Retinal pigment epithelial cell (primary cell): ENCODE measurements around the gene CLEC16A.

Experiments
- DNase-seq: peaks from one replicate; pipeline ENCODE4 v3.0.0-alpha.2; 2010; ENCODE audit warnings: low read depth
- H3K4me3 ChIP-seq: 2 replicates; pipeline ENCODE4 v1.5.1; 2011; ENCODE audit warnings: mild to moderate bottlenecking, low read length, control low read depth, moderate library complexity
- CTCF ChIP-seq: conservative IDR thresholded peaks from 2 replicates; pipeline ENCODE4 v1.5.1; 2011; ENCODE audit warnings: low read depth, low read length, control low read depth, inconsistent platforms

CLEC16A gene

GRCh38 chr16:11076259-11077018, 132.1 kb downstream of the CLEC16A start:
- no peak for DNase-seq
- no peak for TF ChIP-seq CTCF
- no peak overlapping the region for H3K4me3 ChIP-seq

- no peak for TF ChIP-seq CTCF
- H3K4me3 ChIP-seq: no peak overlapping the region
- no peak for DNase-seq
Measured at GRCh38 chr16:11078812-11079459, 134.6 kb downstream of the CLEC16A start.

GRCh38 chr16:11079652-11080187, 135.4 kb downstream of the CLEC16A start:
- no peak for DNase-seq
- no peak for TF ChIP-seq CTCF
- no peak overlapping the region for H3K4me3 ChIP-seq

GRCh38 chr16:11080327-11080967, 136.1 kb downstream of the CLEC16A start:
- TF ChIP-seq CTCF: no peak
- H3K4me3 ChIP-seq: no peak overlapping the region
- DNase-seq: no peak

- DNase-seq: no peak
- no peak for TF ChIP-seq CTCF
- no peak overlapping the region for H3K4me3 ChIP-seq
Measured at GRCh38 chr16:11080999-11081630, 136.8 kb downstream of the CLEC16A start.

- no peak for DNase-seq
- TF ChIP-seq CTCF: no peak
- H3K4me3 ChIP-seq: no peak overlapping the region
Measured at GRCh38 chr16:11082108-11082859, 137.9 kb downstream of the CLEC16A start.
